KOPT-K1 (cell line): ENCODE measurements around the gene MEGF11.

Source experiments
- H3K27ac ChIP-seq: fragments of 200-600 bp; sonication (generic); 2 replicates; pipeline ENCODE4 v1.5.1; 2016; ENCODE audit warnings: antibody characterized with exemption, mild to moderate bottlenecking, low read depth, low read length; ENCODE audit not compliant: poor library complexity, severe bottlenecking
- H3K36me3 ChIP-seq: fragments of 200-600 bp; sonication (generic); 2 replicates; pipeline ENCODE4 v1.5.1; 2017; ENCODE audit warnings: antibody characterized with exemption, mild to moderate bottlenecking, low read length, moderate library complexity; ENCODE audit not compliant: insufficient read depth
- H3K9me3 ChIP-seq: fragments of 200-600 bp; sonication (generic); 2 replicates; pipeline ENCODE4 v1.5.1; 2017; ENCODE audit warnings: antibody characterized with exemption, low read length, mild to moderate bottlenecking; ENCODE audit not compliant: insufficient read depth, poor library complexity, severe bottlenecking

MEGF11 gene

DNA sequence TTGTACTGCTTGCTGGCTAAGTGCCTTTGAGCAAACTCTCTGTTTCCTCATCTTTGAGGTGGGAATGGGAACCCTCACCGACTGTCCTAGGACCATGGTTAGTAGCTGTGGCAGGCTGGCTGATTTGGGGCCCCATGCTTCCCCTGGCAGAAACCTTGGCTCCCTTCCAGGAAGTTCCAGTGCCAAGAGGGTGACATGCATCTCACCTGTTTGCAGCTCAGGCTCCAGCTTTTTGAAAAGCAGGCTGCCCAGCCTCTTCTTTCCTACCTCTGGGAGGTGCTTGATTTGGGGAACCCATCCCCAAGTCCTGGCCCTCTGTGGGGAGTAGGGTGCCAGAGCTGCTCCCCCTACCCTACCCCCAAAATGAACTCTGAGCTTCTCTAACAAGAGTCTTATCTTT lies 333.4 kb downstream of the MEGF11 start:
- H3K36me3 ChIP-seq = no peaks in the 10 kb centered on the region
- no peaks in the 10 kb centered on the region for H3K9me3 ChIP-seq

DNA sequence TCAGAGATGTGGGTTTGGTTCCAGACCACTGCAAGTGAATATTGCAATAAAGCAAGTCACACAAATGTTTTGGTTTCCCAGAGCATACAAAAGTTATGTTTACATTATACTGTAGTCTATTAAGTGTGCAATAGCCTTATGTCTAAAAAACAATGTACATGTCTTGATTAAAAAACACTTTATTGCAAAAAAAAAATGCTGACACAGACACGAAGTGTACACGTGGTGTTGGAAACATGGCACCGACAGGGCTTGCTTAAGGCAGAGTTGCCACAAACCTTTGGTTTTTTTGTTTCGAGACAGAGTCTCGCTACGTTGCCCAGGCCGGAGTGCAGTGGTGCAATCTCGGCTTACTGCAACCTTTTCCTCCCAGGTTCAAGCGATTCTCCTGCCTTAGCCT lies 334.2 kb downstream of the MEGF11 start:
- Histone ChIP-seq H3K9me3 (no peaks in the 10 kb centered on the region), H3K27ac (no peak overlapping the region), H3K36me3 (no peaks in the 10 kb centered on the region)

More for the DNA sequence above, 333.4 kb downstream of the MEGF11 start:
- no peak overlapping the region for H3K27ac ChIP-seq

DNA sequence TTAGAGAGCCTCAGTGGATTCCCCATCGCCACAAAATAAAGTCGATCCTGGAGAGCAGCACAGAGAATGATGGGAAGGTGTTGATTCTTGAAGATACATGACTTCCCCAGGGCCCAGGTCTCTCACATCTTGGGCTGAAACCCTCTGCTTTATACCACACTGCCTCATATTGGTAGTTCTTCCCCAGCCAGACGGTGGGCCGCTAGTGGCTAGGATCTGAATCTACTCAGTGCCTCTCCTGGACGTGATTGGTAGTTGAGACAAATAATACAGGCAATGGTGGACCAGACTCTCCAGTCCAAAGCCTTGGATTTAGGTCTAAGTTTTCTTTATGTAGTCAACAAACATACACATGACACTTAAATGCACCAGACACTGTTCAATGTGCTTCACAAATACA lies 334.6 kb downstream of the MEGF11 start:
- Histone ChIP-seq H3K9me3 (no peaks in the 10 kb centered on the region), H3K27ac (no peak overlapping the region), H3K36me3 (no peaks in the 10 kb centered on the region)

DNA sequence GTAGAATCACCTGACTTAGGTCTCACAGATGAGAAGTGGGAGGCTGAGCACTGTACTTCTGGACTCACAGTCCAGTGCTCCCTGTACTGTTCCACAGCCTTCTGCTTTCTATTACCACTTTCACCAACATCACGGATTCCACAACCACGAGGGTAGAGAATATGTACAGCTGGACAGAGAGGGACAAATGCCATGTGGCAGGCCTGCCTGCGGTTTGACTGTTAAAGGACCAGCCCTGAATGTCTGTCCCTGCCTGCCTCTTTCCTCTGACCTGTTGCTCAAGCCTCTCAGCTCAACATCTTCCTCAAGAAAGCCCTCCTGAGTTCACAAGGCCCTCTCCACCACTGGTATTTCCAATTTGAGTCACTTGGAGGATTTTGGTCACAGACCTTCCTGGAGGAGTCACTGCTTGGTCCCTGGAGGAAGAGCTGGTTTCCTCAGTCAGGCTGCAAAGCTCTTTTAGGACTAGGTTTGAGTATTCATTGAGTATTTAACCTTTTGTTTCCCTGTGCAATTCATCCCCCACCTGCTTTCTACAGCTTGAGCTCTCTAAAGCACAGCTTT lies 335.1 kb downstream of the MEGF11 start:
- H3K36me3 ChIP-seq = no peaks in the 10 kb centered on the region
- H3K27ac ChIP-seq = no peak overlapping the region
- H3K9me3 ChIP-seq = no peaks in the 10 kb centered on the region

DNA sequence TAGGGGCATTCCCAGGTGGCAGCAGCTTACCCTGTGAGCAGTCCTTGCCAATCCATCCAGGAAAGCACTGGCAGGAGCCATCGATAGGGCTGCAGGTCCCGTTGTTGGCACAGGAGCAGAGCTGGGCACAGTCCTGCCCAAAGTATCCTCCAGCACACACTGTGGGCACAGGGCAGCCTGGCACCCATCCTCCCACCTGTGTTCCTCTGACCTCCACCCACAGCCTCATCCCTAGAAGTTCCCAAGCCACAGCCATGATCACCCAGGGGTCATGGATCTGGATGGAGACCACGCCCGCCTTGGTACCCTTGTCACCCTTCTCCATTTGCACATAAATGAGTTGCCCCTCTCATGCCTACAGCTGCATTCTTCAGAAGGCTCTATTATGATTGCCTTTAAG lies 335.6 kb downstream of the MEGF11 start:
- Histone ChIP-seq H3K36me3 (no peaks in the 10 kb centered on the region), H3K9me3 (no peaks in the 10 kb centered on the region), H3K27ac (no peak overlapping the region)

DNA sequence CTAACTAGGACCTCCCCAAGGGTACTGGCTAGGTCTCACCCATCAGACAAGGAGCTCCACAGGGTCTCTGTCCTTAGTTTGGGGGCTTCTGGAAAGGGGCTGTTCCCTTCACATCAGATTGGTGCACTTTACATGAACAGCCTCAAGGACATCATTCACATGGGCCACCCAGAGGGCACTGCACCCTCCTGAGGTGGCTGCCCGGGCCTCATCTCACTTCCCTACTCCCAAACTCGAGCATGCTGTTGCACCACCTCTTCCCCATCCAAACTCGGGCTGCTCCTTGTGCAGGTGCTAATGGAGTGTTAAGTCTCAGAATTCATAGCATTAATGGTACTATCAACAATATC lies 336.2 kb downstream of the MEGF11 start:
- Histone ChIP-seq H3K27ac (no peak overlapping the region), H3K36me3 (no peaks in the 10 kb centered on the region), H3K9me3 (no peaks in the 10 kb centered on the region)

DNA sequence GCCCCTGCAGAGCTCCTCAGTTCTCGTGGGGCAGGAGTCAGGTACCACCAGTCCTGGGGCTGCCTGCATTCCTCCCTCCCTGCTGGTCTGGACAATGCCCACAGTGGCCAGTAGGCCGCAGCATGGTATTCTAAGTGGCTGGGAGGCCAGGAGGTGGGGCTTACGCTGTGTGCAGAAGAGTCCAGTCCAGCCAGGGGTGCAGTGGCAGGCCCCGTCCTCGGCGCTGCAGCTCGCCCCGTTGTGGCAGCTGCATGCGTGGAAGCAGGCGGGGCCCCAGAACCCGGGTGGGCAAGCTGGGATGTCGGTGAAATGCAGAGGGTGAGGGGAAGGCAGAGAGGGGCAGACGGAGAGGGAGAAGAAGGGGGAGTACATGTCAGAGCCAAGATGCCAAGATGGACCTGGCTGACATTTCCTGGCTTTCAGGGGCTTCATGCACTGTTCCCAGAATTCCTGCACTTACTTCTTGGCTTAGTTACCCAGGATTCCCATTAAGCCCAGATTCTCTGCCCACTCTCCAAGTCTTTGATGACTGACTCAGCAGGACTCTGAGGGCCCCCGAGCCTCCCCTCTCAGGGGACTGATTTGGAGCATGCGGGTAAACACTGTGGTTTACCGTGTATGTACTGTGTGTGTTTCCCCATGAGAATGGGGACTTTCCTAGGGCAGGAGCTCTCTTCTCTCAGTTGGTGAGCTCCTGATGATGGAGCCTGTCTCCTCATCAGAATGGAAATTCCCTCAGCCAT lies 336.7 kb downstream of the MEGF11 start:
- Histone ChIP-seq H3K27ac (no peak overlapping the region), H3K9me3 (no peaks in the 10 kb centered on the region), H3K36me3 (no peaks in the 10 kb centered on the region)

DNA sequence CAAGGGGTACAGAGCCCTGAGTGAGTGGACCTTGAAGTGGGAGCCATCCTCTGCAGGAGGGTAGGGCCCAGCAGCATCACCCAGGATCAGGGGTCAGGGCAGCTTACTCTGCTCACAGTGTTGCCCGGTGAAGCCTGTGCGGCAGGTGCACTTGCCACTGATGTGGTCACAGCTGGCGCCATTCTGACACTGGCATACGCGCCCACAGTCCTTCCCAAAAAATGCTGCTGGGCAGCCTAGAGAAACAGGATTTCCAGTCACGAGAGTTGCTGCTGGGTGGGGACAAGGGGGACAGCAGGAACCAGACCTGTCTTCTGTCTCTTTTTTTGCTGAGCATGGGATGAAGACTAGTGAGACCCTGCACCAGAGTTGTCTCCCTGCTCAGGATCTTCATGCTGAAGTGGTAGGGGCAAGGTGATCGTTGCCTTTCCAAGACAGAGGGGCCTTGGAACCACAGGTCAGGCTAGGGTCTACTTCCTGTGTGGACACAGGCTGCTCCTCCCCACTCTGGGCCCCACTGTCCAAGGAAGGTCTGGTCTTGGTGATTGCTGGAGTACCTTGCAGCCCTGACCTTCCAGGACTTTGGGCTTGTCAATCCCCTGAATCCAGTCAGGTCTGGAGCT lies 337.4 kb downstream of the MEGF11 start:
- Histone ChIP-seq H3K9me3 (no peaks in the 10 kb centered on the region), H3K27ac (no peak overlapping the region), H3K36me3 (peaks cover 1% of the 10 kb centered on the region; the same call in 1 of the 2 replicates)

DNA sequence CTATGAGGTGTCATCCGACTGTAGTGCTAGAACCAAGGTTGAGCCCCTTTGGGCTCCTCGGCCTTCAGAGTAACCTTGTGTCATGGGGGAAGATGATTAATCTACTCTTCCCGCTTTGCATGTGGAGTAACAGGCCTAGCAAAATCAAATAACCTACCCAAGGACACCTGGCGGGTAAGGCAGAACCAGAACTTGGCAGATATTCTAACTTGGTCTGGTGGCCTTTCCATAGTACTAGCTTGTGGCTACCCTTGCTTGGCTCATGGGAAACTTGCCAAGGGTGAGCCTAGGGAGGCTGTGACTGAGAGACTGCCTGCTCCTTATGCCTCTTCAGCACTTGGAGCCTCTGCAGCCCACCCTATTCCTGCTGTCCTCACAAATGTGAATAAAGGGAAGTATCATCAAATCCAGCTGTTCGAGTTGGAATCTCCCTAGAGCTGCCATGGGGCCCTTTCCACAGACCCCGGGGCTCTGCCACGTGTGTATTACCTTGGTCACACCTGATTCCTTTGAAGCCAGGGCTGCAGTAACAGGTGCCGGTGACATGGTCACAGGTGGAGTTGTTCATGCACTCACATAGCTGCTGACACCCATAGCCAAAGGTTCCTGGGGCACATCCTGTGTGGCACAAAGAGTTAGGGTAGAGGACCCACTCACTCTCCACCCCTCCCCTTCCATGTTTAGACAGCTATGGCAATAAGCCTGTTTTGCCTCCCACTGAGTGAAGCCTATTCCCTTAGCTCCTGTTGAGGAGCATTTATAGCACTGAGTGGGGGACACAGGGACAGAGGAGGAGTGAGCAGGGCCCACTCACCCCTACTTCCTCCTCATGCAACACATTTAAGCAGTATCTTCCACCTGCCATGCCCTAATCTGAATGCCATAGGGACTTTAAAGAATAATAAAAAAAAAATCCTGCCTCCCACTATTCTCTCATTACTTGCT lies 338.3 kb downstream of the MEGF11 start:
- Histone ChIP-seq H3K27ac (no peak overlapping the region), H3K36me3 (peaks cover 5% of the 10 kb centered on the region; the same call in 1 of the 2 replicates), H3K9me3 (no peaks in the 10 kb centered on the region)

DNA sequence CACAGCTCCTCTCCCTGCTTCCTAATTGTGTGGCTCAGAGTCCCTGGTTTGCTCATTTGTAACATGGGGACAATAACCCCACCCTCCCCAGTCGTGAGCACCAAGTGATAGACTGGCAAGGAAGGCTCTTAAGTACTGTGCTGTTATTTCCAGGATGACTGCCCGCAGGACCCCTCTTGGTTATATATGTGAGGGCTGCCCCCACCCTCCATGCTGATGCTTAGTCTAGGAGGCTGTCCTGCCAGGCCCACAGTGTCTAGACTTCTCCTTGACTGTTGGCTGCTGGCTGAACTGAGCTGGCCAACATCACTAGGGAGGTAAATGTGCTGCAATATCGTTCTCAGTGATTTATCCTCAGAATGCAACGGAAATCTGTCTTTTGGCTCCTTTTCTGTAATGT lies 339.2 kb downstream of the MEGF11 start:
- peaks cover 5% of the 10 kb centered on the region; the same call in 1 of the 2 replicates for H3K36me3 ChIP-seq
- H3K9me3 ChIP-seq = no peaks in the 10 kb centered on the region
- no peak overlapping the region for H3K27ac ChIP-seq

DNA sequence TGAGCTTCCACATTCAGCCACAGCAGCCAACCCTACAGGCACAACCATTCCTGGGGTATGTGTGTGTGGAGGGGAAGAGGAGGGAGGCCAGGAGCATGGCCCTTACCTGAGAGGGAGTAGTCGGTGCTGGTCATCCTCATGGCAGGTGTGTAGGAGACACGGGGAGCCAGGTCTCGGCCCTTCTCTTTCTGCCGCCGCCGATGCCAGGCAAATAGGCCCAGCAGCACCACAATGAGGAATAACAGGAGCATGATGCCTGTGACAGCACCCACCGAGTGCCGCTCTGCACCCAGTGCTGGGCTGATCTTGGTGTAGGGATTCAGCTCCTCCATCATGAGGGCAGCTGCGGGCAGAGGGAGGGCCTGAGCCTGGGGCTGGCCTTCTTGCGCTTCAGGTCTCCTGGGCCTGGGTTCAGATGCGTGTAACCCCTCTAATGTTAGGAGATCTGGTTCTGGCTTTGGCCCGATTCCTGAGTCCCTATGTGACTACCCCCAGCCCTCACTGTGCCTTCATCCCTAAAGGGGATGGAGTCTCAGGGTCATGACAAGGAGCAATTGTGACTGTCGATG lies 339.8 kb downstream of the MEGF11 start:
- Histone ChIP-seq H3K27ac (no peak overlapping the region), H3K36me3 (peaks cover 5% of the 10 kb centered on the region; the same call in 1 of the 2 replicates), H3K9me3 (no peaks in the 10 kb centered on the region)

DNA sequence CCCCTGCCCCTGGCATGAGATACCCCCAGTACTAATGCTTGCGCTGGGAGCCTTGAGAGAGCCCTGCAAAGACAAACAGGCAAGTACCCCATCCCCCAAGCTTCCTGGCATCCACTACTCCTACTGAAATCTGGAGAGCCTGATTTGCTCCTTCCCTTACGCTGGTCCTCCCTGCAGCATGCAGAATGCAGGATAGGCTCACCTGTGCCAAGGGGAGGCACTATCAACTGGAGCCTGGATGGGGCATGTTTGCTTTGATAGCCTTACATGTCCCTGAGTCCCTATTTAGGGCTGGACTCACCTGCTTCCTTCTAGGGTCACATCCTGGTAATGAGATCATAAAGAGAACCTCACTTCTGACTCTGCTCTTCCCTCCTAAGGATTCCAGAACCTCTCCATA lies 341.3 kb downstream of the MEGF11 start:
- Histone ChIP-seq H3K27ac (no peak overlapping the region), H3K9me3 (no peaks in the 10 kb centered on the region), H3K36me3 (peaks cover 10% of the 10 kb centered on the region)

DNA sequence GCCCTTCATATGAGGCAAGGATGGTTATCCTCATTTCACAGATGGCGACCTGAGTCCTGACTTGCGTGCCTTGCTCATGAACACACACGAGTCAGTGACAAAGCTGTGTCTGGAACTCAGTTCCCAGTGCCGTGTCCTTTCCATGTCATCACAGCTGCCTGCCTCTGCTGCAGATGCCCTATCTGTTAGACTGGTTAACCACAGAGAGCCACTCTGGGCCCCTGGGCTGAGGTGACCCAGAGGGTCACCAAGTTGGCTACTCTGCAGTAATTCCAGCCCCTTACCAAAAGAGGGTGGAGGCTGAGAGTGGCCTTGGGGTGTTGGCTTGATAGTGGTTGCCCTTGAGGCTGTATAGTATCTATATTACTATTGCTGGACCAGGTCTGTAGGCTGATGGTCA lies 343.2 kb downstream of the MEGF11 start:
- H3K9me3 ChIP-seq = no peaks in the 10 kb centered on the region
- H3K27ac ChIP-seq = no peak overlapping the region
- peaks cover 21% of the 10 kb centered on the region for H3K36me3 ChIP-seq

DNA sequence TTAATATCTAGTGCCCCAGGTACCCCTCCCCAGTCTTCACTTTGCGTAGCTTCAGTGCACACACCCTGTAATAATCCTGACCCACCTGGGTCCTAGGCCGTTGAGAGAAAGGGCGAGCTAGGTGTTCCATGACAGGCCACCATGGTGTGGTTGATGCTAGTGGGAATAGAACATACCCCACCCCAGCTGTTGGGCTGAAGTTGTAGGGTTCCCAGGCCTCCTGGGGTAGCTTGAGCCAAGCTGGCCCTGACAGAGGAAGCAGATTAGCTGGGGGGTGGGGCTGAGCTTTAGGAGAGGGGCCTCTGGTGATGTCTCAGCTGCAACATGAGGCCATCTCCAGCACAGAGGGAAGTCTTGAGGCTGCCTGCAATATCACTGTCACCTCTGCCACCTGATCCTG lies 343.7 kb downstream of the MEGF11 start:
- Histone ChIP-seq H3K36me3 (peaks cover 26% of the 10 kb centered on the region), H3K9me3 (no peaks in the 10 kb centered on the region), H3K27ac (no peak overlapping the region)

DNA sequence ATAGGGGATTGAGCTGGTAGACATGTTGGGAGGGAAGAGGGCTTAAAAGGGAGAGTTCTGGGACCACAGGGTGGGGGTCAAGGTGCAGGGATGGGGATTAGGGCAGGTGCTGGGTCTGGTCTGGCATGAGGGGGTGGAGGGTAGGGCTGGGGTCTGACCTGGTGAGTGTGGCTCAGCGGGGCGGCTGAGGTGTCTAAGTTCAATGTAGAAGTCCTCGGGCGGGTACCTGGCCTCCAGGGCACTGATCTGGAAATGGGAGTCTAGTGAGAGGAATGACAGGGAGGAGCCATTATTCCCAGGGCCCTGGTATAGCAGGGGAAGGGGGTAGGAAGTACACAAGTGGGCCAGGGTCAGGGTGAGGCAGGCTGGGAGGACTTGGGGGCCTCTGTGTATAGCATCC lies 344.7 kb downstream of the MEGF11 start:
- Histone ChIP-seq H3K36me3 (peaks cover 32% of the 10 kb centered on the region), H3K27ac (no peak overlapping the region), H3K9me3 (no peaks in the 10 kb centered on the region)
